GM19438 (cell line): Measurements from ENCODE around the gene NONO.
A peak's percentile ranks its signal among the peaks of the same experiment; 100 is the strongest.
"Not testable (repeated sequence)": the region's sequence is repeated elsewhere in the genome, so short reads cannot be mapped to it uniquely, and the experiment has no call there.

Source experiments
- ATAC-seq: cut with Tn5 transposase; IDR thresholded peaks from one replicate; pipeline ENCODE4 v1.9.1; 2021; ENCODE audit warnings: low read depth; ENCODE audit not compliant: unreplicated experiment

The NONO gene, protein sequence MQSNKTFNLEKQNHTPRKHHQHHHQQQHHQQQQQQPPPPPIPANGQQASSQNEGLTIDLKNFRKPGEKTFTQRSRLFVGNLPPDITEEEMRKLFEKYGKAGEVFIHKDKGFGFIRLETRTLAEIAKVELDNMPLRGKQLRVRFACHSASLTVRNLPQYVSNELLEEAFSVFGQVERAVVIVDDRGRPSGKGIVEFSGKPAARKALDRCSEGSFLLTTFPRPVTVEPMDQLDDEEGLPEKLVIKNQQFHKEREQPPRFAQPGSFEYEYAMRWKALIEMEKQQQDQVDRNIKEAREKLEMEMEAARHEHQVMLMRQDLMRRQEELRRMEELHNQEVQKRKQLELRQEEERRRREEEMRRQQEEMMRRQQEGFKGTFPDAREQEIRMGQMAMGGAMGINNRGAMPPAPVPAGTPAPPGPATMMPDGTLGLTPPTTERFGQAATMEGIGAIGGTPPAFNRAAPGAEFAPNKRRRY

DNA sequence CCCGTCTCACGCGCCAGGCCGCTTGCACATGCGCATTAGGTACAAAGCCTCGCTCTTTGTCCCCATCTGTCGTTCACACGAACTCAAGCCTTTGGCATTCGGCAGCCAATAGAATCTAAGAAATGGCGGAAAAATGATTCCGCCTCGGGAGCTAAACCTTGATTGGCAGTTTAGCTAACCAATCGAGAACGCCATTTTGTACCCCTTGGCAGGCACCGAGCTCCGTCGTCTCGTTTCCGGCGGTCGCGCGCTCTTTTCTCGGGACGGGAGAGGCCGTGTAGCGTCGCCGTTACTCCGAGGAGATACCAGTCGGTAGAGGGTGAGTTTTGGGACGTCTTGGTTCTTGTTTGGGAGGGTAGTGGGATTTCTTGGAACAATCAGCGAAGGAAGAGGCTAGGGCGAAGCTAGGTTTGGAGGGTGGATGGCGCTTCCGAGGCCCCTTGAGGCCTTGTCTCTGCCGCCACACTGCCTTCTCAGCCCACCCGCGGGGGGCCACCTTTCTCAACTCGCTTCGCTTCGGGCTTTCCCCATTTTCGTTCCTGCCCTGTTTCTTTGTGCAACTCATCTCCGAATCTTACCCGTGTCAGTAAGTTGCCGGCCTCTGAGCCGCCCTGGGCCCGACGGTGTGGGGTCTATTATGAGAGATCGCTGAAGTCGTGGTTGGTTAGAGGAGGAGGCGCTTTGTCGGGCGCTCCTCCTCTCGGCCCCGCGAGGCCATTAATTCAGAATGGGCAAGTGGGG, at the start of gene NONO:
NONO (plus strand) TSS at position 233 of the 741 bp plus-strand sequence. CDS start 7,003 bp downstream, outside the sequence.
- peak; percentile 76 for ATAC-seq

DNA sequence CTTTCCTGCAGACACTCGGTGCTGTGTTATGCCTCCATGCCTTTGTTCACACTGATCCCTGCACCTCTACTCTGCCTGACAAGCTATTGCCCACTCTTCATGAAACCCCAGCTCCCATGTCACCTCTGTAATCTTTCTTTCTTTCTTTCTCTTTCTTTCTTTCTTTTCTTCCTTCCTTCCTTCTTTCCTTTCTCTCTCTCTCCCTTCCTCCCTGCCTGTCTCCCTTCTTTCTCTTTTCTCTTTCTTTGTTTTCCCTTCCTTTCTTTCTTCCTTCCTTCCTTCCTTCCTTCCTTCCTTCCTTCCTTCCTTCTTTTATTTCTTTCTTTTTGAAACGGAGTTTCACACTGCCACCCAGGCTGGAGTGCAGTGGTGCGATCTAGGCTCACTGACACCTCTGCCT, 48.0 kb upstream of the NONO start:
- no peak for ATAC-seq

DNA sequence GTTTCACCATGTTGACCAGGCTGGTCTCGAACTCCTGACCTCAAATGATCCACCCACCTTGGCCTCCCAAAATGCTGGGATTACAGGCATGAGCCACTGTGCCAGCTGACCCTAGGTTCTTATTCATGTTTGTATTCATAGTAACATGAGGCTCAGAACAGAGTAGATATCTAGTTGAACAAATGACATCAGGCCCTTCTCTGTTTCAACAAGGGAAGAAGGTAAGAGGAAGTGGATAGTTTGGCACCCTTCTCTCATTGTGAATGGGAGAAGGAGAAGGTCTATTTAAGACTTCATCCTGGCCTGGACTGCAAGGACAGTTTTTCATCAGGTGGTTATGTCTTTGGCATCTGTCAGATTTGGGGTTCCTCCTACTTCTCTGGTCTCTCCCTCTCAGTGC, 46.6 kb upstream of the NONO start:
- no peak for ATAC-seq

DNA sequence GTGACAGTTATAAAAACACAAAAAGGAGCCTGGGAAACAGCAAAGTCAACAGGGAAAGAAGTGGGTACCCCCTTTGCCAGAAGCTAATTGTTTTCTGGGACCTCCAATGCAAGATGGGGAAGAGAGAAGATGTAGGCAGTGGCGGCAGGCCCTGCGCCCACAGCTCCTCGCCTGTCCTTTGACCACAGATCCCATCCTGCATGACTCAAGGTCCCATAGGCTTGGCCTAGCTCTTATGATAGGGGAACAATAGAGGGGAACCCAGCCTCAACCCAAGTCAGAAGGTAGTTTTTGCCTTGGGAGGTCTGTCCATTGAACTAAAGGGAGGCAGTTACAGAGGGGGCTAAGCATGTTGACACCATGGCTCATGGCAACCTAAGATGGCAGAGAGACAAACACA, 43.7 kb upstream of the NONO start:
- no peak for ATAC-seq

DNA sequence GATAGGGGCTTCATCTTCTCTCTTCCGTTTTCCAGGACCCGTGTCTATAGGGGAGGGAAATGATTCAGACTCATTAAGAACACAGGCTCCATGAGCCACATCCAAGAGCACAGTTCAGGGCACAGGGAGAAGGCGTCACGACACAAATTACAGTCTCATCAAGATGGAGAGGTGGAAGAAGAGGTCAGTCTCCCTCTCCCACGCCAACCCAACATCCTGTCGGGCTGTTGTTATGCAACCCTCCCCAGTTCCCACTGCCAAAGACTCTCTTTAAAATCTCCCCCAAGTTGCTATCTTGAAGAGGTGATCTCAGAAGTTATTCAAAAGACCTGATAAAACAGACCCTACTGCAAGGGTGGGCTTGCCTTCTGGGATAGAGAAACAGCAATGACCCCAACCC, 42.1 kb upstream of the NONO start:
- no peak for ATAC-seq

DNA sequence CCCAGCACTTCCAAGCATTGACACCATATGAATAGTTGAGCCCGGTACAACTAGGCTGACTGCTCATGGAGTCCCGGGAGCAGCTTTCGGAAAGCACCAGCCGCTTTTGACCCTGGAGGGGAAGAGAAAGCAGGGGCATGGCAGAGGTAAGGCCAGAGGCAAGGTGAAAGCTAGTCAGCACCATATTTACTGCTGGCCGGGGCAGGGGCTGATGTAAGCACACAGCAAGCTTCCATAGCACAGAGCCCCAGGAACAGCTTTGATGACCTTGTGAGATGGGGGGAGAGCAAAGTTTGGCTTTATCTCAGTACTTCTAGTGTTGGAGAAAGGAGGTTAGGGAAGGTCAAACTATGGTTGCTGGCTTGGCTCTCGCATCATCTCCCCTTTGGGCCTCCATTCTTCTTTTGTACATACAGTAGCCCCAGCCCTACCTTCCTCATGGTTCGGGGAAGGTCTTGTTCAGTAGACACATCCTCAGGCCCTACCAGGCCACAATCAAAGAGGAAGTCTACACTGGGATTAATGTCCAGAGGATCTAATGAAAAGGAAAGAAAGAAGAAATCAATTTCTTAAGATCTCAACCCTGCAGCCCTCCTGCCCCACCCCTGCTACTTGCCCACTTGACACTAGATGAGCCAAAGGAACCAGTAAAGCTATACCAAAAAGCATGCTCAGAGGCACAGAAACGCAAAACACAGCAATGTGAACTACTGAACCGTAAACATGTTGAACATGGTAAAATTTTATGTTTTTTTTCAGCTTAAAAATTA, 38.9 kb upstream of the NONO start:
- ATAC-seq, result no peak

DNA sequence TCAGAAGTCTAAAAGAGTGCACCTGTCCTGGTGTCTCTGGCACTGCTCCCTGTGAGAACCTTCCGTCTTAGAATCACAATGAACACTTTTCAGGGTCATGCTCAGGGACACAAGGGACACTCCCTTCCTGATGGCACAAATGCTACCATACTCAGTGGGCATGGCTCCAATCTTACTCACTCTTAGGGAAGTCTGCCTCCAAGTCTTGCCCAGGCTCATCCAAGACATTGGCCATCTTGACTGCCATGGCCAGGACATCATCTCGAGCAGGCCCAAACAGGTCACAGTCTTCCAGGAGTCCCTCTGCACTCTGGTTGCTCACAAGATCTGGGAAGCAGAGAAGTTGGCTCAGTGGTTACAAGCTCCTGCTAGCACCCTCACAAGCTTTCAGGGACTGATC, 38.3 kb upstream of the NONO start:
- ATAC-seq, result no peak

DNA sequence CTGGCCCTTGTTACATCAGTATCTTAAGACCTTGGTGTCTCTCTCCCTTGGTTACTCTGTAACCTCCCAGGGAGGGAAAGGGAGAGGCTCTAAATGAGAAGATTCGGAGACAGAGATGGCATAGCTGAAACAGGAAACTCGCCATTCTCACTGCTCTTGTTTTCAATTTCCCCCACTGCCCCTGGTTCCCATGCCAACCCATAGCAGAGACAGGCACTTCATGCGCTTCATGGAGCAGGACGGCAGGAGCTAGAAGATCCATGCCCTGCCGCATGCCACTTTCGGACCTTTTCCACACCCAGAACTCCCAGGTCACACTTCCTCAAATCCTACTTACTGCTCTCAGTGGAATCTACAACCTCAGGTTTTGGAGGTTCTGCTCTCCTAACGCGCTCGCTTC, 32.6 kb upstream of the NONO start:
- ATAC-seq, result no peak

DNA sequence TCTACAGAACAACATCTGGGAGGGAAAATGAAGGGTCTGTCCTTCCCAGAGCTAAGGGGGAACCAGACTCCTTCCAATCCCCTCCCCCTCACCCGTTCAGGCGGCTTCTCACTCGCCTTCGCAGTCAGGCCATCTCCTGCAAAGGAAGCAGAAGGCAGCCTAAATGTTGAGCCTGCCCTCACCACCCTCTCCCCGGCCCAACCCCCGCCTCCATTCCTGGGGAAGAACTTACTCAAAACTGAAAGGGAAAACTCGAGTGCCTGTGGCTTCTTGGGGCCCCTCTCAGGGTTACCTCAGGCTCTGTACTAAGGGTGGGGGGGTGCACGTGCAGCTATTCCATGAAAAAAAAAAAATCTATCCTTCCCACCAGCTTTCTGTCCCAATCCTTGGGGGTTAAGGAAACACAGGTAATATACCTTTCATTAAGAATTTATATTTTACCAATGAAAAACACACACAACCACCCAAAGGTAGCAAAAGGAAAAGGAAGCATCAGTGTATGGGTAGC, 31.9 kb upstream of the NONO start:
- no peak for ATAC-seq

DNA sequence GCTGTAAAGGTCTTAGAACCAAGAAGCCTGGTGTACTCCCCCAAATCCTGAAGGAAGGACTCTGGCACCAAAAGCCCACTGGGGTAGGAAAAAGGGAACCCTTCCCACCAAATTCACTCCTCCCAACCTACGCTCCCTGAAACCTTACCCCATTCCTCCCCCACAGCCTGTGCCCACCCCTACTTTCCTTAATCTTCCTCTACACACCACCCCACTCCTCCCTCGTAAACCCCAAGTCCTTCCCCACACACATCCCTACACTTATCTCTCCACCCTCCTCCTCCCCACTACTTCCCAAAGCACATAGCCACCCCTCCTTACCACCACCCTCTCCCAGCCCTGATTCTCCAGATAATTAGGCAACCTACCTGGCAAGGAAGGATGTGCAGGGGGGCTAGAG, 31.2 kb upstream of the NONO start:
- ATAC-seq, result no peak

DNA sequence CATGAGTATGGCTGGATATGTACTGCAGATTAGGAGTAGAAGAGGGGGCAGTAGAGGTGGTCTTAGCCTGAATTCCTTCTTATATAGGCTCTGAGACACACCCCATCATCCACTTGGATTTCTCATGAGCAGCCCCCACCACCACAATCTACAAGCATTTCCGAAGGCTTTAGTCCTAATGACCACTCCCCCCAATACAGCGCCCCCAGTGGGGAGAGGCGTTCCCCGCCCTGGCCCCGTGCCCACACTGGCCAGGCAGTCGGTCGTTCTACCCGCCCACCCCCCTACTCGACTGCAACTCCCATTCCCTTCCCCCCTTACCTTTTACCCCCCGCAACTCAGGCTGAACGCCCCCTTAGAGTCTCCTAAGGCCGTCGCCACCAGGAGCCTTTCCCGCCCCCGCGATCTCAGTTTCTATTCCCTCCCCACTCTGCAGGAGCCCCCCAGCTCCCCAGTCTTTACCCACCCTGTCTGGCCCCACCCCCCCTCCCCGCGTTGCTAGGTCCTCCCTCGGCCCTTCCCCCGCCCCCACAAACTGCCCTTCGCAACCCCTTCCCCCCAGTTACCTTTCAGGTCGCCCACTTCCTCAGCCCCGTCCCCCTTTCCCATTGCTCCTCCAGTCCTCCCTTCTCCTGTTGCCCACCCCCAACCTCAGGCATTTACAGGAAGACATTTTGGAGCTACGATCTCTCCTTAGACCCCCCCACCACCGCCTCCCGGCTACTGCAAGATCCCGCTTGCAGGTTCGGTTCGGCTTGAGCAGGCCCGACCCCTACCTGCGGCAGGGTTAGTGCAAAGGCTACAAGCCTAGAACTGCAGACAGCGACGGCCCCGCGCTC, 30.0 kb upstream of the NONO start:
- ATAC-seq, result no peak

DNA sequence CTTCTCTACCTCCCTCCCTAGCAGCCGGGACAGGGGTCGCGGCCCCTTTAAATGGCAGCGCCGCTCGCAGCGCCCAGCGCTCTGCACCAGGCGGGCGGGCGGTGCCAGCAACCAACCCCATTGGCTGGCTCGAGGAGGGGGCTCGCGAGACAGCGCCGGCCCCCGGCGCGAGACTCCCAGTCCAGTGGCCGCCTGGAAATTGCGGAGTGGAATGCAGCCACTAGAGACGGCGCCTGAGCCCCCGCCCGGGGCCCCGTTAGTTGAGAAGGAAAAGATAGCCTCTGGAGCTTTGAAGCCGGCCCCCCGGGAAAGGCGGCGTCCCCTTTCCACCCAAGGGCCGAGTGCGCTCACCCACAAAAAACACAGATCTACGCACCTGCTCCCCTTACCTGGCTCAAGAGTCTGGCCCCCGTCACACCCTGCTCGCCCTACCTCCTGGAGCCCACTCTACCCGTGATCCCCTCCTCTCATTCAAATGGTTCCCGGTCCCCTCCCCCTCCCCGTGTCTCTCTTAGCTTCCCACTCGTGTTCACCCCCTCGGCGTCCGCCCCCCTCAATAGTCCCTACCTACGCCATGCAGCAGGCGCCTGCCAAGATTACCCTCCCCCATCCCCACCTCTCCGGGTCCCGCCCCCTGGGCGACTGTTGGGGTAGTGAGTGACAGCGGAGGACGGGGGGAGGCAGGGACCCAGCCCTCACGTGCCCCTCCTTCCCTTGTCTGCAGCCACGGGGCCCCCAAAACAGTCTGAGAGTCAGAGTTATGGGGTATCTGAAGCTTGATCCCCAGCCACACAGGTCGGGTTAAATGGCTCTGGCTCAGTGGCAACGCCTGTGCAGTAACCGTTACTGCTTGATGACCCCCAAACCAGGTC, 29.1 kb upstream of the NONO start, which contains the start of gene ZMYM3:
ZMYM3 (minus strand) TSS at position 49 of the 872 bp plus-strand sequence. CDS start 885 bp downstream, outside the sequence.
- peak; percentile 73 for ATAC-seq

DNA sequence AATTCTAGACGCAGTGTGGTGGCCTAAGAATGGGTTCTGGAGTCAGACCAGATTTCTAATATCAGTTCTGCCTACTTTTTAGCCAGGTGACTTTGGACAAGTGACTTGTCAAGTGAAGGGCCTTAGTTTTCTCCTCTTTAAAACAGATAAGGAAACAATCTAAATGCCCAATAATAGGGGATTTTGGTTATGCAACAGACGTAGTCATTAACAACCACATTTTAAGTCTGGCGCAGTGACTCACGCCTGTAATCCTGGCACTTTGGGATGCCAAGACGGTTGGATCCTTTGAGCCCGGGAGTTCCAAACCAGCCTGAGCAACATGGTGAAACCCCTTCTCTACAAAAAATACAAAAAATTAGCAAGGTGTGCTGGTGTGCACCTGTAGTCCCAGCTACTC, 27.4 kb upstream of the NONO start:
- ATAC-seq, result no peak

DNA sequence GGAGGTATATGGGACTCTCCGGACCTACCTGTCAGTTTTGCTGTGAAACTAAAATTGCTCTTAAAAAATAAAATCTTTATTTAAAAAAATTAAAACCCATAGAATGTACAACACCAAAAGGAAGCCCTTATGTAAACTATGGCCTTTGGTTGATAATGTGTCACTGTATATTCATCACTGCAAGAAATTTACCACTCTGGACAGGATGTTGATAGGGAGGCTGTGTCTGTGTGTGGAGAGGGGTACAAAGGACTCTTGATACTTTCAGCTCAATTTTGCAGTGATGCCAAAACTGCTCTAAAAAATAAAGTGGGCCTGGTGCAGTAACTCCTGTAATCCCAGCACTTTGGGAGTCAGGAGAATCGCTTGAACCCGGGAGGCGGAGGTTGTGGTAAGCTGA, 26.6 kb upstream of the NONO start:
- ATAC-seq, result no peak

DNA sequence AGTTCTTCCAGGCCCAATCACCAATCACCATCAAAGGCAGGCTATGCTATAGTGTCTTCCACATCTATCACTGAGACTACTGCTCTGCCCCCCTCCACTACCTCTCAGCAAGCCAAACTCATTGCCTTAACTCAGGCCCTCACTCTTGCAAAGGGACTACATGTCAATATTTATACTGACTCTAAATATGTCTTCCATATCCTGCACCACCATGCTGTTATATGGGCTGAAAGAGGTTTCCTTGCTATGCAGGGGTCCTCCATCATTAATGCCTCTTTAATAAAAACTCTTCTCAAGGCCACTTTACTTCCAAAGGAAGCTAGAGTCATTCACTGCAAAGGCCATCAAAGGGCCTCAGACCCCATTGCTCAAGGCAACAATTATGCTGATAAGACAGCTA, 14.8 kb upstream of the NONO start:
- ATAC-seq, result not testable (repeated sequence)

DNA sequence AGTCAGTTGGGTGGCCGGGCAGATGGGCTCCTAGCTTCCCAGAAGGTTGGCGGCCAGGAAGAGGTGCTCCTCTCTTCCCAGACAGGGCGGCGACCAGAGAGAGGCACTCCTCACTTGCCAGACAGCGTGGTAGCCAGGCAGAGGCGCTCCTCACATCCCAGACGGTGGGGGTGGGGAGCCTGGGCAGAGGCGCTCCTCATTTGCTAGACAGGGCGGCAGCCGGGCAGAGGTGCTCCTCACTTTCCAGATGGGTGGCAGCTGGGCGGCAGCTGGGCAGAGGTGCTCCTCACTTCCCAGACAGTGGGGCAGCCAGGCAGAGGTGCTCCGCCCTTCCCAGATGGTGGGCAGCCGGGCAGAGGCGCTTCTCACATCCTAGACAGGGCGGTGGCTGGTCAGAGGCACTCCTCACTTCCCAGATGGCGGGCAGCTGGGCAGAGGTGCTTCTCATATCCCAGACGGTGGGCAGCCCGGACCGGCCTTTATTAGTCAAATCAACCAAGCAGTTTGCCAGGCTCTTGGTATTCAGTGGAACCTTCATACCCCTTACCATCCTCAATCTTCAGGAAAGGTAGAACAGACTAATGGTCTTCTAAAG, 13.5 kb upstream of the NONO start:
- ATAC-seq, result no peak

DNA sequence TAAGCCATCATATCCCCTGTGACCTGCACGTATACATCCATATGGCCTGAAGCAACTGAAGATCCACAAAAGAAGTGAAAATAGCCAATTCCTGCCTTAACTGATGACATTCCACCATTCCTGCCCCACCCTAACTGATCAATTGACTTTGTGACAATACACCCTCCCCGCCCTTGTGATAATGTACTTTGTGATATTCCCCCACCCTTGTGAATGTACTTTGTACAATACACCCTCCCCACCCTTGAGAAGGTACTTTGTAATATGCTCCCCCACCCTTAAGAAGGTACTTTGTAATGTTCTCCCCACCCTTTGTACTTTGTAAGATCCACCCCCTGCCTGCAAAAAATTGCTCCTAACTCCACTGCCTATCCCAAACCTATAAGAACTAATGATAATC, 11.1 kb upstream of the NONO start:
- not testable (repeated sequence) for ATAC-seq

DNA sequence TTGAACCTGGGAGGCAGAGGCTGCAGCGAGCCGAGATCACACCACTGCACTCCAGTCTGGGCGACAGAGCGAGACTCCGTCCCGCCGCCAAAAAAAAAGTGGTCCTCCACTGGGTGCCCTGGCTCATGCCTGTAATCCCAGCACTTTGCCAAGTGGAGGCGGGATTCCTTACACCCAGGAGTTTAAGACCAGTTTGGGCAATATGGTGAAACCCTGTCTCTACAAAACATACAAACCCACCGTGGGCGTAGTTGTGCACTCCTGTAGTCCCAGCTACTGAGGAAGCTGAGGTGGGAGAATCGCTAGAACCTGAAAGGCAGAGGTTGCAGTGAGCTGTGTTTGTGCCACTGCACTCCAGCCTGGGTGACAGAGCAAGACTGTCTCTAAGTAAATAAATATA, 2.1 kb upstream of the NONO start:
- not testable (repeated sequence) for ATAC-seq
